RPMI7951 (cell line): ENCODE results near the gene EPB41. TPM values are rescaled to one million over a fixed set of nuclear protein-coding genes. Genes with fewer than 3 reads are reported as not detected.
A peak's percentile ranks its signal among the peaks of the same experiment; 100 is the strongest.
"Not testable (repeated sequence)": the region's sequence is repeated elsewhere in the genome, so short reads cannot be mapped to it uniquely, and the experiment has no call there.

Experiments
- DNase-seq: peaks from one replicate; pipeline ENCODE4 v3.0.0-alpha.2; 2012; ENCODE audit warnings: low read depth
- total RNA-seq: library from RNA; depleted of rRNA; stranded (reverse); fragments of >200 nt; shearing (Covaris generic); gene quantifications from 2 replicates; pipeline ENCODE4 v1.2.3, GENCODE V29; 2014

The EPB41 gene
- total RNA-seq, 1 experiment from 2014 or later: 12.1 TPM

DNA sequence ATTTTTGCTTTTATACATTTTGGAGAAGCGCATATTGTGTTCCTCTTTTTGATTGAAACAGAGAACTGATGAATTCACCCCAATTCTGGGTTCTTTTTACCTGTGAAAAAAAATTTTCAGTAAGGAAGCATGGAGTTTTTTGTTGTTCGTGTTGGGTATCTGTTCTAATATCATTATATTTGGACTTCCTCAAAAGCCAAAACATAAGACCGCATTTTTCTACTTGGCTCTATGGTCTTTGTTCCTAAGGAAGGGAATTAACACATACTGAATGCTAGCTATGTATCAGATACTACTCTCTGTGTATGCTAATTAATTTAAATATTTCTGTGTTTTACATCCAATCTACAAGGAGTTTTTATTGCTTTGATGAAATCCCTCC is 12.9 kb downstream of the EPB41 start:
- no peak for DNase-seq

DNA sequence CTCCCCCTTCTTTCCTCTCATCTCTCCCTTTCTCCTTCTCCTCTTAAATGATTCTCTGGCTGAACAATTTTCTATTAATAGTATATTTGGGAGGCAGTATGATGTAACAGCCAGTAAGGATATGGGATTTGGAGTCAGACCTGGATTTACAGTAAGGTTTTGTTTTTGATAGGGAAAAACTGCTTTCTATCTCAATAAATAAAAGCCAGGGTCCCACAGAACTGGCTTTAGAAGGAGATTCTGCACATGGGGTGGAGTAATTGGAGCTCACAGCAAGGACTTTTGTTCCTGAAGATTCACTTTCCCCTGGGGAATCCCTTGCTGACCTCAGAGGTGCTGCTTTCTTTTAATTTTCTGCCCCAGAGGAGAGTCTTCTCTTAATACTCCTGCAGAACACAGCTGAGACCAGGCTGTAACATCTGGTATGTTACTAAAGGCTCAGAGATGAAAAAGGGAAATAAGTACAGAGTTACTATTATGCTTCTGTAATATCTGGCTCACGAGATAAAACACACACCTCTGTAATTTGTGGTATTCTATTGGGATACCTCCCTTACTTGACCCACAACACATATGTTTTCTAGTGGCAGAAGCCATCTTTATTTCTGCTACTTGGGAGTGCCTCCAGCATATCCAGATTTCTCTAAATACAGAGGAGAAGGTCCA is 13.4 kb downstream of the EPB41 start:
- peak; percentile 3 for DNase-seq

GRCh38 chr1:28928314-28928941 is 14.1 kb downstream of the EPB41 start:
- DNase-seq: no peak

- no peak for DNase-seq
Measured at GRCh38 chr1:28933277-28933676, 18.9 kb downstream of the EPB41 start.

DNA sequence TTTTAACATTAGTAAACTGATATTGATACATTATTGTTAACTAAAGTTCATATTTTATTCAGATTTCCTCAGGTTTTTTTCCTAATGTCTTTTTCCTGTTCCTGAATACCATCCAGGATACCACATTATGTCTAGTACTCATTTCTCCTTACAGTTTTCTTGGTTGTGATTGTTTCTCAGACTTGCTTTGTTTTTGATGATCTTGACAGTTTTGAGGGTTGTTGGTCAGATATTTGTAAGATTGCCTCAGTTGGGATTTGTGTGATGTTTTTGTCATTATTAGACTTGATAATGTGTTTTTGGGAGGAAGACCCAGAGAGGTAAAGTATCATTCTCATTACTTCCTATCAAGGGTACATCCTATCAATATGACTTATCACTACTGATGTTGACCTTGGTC is 19.5 kb downstream of the EPB41 start:
- DNase-seq: no peak

- peak; percentile 49 for DNase-seq
Measured at GRCh38 chr1:28934676-28935075, 20.3 kb downstream of the EPB41 start.

DNA sequence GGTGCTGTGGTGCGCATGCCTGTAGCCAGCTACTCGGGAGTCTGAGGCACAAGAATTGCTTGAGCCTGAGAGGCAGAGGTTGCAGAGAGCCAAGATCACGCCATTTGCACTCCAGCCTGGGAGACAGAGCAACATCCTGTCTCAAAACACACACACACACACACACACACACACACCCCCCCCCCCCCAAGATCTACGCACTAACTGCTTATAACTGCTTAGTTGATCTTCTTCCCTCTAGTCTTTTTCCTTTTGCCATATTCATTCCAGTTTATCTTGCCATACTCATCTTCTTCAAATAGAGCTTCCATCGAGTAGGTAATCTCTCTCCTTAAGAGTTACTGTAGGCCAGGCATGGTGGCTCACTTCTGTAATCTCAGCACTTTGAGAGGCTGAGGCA is 20.9 kb downstream of the EPB41 start:
- DNase-seq: no peak

DNA sequence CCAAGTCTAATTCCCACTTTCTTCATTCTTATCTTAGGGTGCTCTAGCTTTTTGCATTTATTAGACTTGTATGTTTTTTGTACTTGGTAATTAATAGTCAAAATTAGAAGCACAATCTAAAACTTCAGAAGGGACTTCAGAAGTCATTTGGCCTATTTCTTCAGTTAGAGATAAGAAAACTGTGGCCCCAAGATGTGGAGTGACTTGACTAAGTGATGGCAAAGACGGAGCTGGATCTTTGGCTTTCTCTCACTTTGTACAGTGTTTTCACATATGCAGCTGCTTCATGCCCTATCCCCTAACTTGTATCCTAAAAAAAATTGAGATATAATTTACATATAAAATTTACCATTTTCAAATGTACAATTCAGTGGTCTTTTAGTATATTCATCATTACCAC is 21.7 kb downstream of the EPB41 start:
- DNase-seq: no peak

DNA sequence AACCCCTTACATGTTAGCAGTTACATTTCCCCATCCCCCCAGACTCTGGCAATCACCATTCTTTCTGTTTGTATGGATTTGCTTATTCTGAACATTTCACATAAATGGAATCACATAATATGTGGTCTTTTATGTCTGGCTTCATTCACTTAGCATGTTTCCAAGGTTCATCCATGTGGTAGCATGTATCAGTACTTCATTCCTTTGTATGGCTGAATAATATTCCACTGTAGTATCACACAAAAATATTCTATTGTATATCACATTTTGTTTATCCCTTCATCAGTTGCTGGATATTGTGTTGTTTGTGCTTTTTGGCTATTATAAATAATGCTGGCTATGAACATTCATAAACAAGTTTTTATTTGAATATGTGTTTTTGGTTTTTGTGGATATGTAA is 22.2 kb downstream of the EPB41 start:
- no peak for DNase-seq

GRCh38 chr1:28943581-28943980 is 29.2 kb downstream of the EPB41 start:
- DNase-seq: not testable (repeated sequence)

- DNase-seq: no peak
Measured at GRCh38 chr1:28950006-28950405, 35.6 kb downstream of the EPB41 start.

DNA sequence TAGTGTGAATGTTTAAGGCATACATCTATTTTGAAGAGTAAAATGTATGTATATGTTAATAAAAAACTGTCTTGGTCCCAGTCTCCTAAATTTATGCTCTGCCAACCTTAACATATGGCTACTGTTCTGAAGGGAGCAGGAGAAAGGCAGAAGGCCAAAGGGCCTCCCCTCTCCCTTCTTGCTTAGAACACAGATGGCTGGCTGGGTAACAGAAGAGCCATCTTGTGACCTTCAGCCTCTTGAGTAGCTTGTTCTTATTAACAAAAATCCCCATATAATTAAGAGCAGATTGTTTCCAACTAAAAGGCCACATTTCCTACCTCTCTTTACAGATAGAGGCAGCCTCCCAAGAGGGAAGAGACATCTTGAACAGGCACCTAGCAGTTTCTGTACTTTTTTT is 36.1 kb downstream of the EPB41 start:
- DNase-seq: no peak

DNA sequence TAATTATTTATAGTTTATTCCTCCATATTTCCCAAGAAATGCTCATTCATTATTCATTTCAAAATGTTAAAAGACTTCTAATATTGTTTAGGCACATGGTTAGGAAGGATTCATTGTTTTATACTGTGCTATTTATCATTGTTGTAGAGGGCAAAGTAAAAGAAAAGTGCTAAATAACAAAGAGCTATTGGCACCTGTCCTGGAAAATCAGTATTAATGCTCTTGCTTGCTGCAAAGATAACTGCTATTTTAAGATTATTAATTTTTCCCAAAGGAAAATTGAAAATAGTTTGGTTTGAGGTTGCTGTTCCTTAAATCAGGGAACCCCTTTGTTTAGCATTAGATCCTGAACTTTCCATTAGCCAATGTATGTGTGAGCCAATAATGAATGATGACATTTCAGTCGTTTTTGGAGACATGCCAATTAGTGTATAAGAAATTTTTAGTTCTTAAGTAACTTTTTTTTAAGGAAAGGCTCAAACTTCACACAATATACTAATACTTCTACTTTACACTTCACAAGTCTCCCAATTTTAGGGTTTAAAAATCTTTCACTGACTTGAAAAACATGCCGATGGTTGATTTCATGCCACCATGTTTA is 39.9 kb downstream of the EPB41 start:
- DNase-seq: no peak

DNA sequence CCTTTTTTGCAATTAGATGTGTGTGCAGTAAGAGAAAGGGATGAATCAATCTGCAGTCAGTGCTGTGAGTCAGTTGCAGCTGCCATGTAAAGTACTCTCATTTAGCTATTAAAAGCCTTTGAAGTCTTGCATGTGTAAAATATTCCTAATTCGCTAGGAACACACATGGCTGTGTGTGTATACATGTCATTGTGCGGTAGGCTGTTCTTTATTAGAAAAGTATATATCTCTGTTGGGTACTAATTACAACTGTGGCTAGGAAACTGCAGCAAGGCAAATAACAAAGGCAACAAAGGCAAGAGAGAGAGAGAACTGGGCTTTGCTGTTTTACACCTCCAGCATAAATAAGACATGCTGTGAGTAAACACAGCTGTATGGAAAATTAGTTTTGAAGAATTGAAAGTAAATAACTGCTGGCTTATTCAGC is 41.7 kb downstream of the EPB41 start:
- DNase-seq: peak; percentile 35

DNA sequence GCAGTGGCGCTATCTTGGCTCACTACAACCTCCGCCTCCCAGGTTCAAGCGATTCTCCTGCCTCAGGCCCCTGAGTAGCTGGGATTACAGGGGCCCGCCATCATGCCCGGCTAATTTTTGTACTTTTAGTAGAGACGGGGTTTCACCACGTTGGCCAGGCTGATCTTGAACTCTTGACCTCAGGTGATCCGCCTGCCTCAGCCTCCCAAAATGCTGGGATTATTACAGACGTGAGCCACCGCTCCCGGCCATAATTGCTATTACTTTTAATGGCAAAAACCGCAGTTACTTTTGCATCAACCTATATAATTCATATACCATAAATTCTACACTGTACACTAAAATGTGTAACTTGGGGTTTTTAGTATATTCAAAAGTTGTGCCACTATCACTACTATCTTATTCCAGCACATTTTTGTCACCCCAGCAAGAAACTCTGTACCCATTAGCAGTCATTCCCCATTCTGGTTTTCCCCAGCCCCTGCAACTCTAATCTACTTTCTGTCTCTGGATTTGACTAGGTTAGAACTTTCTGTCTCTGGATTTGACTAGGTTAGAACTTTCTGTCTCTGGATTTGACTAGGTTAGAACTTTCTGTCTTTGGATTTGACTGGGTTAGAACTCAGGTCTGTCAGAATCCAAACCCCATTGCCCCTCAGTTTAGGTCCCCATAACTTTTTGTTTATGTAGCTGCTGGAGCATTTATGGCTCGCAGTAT is 47.9 kb downstream of the EPB41 start:
- DNase-seq: not testable (repeated sequence)

- DNase-seq: no peak
Measured at GRCh38 chr1:28965271-28965870, 51.0 kb downstream of the EPB41 start.

GRCh38 chr1:28966617-28967016 is 52.2 kb downstream of the EPB41 start:
- DNase-seq: no peak

- DNase-seq: peak; percentile 84
Measured at GRCh38 chr1:28971980-28972771, 57.8 kb downstream of the EPB41 start.

DNA sequence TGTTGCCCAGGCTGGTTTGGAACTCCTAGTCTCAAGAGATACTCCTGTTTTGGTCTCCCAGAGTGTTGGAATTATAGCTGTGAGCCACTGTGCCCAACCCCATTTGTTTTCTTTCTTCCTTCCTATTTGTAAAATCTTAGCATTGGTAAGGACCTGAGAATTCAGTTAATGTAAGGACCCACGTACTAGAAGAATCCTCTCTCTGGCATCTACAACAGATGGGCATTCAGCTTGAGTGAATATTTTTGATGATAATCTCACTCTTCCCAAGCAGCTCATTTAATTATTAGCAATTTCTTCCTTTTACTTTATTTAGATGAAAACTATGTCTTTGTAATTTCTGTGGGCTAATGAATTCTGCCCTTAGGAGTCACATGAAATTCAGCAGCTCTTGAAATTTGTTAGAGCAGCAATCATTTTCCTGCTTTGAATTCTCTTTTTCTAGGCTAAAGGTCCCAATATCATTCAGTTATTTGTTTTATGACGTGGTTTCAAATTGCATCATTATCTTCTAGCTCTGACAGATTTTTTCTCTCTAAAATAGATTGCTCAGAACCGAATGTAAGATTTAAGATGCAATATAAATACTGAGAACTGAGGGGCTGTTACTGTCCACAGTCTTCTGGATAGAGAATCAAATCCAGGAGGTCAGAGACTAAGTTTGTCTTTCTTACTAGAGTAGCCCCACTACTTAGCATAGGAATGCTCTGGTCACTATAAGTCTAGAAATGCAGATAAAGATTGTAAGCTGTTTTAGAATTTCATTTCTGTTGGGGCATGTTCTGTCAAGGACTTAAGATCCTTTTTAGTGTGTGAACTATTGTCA is 59.4 kb downstream of the EPB41 start:
- peak; percentile 28 for DNase-seq

DNA sequence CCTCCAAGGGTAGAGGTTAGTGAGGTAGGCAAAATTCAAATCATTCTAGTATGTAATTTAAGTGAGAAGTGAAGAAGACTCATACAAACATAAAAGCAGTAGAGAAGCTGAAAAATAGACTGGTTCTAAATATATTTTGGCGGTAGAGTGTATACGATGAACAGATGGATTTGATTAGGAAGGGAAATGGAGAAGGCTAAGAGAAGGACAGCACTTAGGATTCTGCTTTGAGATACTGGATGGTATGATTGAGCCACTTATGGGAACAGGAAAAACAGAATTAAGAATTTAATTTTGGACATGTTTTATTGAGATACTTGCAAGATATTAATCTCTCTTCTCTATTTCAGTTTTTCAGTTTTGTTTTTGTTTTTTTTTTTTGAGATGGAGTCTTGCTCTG is 60.1 kb downstream of the EPB41 start:
- DNase-seq: peak; percentile 9

DNA sequence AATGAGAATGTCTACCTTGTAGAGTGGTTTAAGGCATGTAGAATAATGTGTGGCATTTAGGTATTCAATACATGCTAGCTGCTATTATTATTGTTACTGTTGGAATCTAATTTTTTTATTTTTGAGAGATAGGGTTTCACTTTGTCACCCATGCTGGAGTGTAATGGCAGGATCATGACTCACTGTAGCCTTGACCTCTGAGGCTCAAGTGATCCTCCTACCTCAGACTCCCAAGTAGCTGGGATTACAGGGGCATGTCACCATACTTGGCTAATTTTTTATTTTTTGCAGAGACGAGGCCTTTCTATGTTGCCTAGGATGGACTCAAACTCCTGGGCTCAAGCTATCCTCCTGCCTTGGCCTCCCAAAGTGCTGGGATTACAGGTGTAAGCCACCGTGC is 61.9 kb downstream of the EPB41 start:
- DNase-seq: no peak
